ENCODE data around the gene VPS51.
"Not testable (repeated sequence)": the region's sequence is repeated elsewhere in the genome, so short reads cannot be mapped to it uniquely, and the experiment has no call there.

VPS51 gene

DNA sequence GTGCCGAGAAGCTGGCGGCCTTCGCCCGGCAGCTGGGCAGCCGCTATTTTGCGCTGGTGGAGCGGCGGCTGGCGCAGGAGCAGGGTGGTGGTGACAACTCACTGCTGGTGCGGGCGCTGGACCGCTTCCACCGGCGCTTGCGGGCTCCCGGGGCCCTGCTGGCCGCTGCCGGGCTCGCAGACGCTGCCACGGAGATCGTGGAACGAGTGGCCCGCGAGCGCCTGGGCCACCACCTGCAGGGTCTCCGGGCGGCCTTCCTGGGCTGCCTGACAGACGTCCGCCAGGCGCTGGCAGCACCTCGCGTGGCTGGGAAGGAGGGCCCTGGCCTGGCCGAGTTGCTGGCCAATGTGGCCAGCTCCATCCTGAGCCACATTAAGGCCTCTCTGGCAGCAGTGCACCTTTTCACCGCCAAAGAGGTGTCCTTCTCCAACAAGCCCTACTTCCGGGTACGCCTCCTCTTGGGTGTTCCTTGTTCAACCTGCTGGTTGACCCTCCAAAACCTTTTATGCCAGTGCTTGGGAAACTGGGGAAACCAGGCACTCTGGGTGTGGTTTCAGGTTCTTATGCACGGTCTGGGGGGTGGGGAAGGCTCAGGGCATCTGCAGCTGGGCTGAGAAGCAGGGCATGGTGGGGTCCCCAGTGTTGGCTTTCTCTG, 12.6 kb downstream of the VPS51 start:
- no peak for DNase-seq

DNA sequence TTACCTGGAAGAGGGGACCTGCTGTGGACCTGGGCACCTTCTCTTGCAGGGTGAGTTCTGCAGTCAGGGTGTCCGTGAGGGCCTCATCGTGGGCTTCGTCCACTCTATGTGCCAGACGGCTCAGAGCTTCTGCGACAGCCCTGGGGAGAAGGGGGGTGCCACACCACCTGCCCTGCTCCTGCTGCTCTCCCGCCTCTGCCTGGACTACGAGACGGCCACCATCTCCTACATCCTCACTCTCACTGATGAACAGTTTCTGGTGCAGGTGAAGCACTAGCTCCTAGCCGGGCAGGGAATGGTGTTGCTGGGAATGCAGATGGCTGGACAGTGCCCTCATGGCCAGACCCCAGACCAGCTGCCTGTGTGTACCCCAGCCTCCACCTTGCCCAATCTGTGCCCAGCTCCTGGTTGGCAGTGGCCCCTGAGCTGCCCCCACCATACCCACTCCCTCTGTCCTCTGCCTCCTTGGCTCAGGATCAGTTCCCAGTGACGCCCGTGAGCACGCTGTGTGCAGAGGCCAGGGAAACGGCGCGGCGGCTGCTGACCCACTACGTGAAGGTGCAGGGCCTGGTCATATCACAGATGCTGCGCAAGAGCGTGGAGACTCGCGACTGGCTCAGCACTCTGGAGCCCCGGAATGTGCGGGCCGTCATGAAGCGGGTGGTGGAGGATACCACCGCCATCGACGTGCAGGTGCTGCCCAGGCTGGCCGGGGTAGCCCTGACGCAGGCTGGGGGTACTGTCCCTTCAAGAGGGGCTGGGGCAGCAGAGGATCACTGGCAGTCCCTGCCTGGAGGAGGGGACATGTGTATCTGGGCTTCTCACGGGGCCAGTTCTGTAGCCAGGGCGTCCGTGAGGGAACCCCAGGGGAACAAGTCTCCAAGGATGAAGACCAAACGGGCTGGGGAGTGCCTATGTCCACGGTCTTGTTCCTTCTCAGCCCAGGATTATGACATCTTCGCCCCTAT, 13.5 kb downstream of the VPS51 start:
- no peak for DNase-seq

DNA sequence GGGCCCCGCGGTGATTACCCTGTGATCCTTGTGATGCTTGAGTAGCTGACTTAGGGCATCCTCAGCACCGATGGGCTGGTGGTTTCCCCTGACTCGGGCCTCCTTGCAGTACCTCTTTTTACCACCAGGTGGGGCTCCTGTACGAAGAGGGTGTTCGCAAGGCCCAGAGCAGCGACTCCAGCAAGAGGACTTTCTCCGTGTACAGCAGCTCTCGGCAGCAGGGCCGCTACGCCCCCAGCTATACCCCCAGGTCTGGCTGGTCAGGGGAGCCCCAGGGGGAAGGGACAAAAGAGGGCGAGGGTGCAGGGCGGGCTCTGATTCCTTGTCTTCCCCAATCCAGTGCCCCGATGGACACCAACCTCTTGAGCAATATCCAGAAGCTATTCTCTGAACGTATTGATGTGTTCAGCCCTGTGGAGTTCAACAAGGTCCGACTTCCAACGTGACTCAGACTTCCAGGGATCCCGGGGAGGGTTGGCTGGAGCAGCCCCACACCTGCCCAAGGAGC, 14.4 kb downstream of the VPS51 start:
- DNase-seq = peak; percentile 89 to 95 (median 93)

DNA sequence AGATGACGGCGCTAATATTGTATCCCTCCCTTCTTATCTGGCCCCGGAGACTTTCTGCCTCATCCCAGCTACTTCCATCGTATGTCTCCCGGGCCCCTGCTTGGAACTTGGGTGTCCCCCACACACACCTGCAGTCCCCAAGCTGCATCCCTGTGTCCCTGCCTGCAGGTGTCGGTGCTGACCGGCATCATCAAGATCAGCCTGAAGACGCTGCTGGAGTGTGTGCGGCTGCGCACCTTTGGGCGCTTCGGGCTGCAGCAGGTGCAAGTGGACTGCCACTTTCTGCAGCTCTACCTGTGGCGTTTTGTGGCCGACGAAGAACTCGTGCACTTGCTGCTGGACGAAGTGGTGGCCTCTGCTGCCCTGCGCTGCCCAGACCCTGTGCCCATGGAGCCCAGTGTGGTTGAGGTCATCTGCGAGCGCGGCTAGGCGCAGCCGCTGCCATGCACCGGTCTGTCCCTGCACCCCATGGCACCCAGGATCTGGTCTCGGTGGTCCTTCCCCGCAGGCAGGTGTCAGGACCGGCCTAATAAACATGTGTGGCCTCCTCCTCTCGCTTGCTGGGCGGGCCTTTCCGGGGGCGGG, 15.2 kb downstream of the VPS51 start:
- no peak for DNase-seq

DNA sequence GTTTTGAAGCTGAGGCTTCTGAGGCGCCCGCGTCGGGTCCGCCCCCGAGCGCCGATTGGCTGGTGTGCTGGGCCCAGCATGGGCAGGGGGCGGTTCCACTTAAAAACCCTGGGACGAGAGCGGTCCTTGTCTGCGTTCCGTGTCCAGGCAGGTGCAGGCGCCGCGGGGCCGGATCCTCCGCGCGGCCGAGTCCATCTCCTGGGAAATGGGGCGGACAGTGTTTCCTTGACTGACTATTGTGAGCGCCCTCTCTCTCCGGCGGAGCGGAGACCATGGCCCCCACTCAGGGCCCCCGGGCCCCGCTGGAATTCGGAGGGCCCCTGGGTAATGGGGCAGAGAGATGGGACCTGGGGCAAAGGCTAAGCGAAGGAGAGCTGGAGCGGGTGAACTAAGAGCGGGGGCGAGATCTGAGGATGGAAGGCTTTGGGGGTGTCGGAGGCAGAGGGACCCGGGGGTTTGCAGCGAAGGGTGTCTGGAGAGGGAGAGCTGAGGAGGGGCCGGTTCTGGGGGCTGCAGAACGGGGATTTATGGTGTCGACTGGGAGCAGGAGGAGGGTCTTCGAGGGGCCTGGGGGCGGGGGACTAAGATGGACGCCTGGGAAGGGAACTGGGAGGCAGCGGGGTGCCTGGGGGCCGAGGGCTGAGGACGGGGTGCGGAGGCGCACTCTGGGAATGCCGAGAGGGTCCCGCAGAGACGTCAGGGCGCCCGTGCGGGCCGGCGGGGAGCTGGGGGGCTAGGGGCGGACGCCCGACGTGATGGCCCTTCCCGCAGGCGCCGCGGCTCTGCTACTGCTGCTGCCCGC, 15.9 kb downstream of the VPS51 start, which contains the start of gene TM7SF2:
TSS of gene TM7SF2 (plus strand) at position 129 of the 802 bp plus-strand sequence. CDS start at position 273, 144 bp downstream.
- peak; percentile 94 to 99 (median 97) for DNase-seq

DNA sequence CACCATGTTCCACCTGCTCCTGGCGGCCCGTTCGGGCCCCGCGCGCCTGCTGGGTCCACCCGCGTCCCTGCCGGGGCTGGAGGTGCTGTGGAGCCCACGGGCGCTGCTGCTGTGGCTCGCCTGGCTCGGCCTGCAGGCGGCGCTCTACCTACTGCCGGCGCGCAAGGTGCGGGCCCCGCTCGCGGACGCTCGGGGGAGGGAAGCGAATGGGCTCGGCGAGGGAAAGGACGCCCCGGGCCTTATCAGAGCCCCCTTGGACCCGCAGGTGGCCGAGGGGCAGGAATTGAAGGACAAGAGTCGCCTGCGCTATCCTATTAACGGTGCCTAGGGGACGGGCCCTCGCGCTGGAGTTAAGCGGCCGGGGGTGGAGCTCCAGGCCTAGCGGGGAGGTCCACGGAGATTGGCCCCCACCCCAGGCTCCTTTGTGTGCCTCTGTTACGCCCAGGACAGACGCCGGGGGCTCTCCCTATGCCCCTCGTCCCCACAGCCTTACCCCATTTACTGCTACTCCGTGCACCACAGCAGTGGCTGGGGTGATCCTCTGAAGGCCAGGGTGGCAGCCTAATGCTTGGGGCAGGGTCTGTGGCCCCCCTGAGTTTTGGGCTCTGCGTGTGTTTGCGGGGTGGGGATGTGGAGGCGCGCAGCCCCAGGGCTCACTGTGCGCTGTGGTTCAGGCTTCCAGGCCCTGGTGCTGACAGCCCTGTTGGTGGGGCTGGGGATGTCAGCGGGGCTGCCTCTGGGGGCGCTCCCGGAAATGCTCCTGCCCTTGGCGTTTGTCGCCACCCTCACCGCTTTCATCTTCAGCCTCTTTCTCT, 16.7 kb downstream of the VPS51 start:
- peak; percentile 65 to 86 (median 70) for DNase-seq

DNA sequence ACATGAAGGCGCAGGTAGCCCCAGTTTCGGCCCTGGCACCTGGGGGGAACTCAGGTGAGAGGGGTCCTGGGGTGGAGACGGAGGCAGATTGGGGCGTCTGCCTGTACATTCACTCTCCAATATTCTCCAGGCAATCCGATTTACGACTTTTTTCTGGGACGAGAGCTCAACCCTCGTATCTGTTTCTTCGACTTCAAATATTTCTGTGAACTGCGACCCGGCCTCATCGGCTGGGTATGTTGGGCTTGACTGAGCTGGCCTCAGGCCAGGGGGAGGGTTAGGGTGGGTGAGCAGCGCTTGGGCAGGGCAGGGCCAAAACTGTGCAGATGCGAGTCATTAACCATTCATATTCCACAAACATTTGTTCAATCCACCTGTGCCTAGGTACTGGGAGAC, 17.3 kb downstream of the VPS51 start:
- no peak for DNase-seq

DNA sequence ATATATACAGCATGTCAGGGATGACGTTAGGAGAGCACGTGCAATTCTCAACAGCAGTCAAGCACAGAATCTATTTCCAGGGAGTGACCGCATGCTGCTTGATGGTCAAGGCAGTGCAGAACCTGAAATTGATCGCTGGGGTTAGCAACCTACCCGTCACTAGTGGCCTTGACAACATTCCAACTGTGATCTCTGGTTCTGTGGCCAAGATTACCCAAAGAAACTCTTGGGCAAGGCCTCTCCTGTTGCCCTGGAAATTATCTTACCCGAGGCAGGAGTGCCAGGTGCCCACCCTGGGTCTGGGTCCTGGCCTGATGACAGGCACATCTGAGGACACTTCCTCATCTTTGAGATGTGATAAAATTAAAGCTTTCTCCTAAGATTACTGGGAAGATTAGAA, 17.8 kb downstream of the VPS51 start:
- no peak for DNase-seq

DNA sequence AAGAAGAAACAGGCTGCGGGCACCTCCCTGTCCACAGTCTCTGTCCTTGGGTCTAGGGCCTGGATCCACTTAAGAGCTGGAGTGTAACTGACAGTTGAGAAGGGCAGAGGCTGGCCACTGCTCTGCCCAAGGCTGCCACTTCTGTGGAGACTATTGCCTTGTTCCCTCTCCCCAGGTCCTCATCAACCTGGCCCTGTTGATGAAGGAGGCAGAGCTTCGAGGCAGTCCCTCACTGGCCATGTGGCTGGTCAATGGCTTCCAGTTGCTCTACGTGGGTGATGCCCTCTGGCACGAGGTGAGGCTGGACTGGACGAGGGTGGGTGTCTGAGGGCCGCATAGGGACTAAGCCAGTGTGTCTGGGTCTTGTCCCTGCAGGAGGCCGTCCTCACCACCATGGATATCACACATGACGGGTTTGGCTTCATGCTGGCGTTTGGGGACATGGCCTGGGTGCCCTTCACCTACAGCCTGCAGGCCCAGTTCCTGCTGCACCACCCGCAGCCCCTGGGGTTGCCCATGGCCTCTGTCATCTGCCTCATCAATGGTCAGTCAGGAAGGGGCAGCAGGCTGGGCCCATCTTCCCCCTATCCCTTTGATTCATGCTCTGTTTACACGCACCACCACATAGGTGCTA, 18.6 kb downstream of the VPS51 start:
- DNase-seq = no peak

DNA sequence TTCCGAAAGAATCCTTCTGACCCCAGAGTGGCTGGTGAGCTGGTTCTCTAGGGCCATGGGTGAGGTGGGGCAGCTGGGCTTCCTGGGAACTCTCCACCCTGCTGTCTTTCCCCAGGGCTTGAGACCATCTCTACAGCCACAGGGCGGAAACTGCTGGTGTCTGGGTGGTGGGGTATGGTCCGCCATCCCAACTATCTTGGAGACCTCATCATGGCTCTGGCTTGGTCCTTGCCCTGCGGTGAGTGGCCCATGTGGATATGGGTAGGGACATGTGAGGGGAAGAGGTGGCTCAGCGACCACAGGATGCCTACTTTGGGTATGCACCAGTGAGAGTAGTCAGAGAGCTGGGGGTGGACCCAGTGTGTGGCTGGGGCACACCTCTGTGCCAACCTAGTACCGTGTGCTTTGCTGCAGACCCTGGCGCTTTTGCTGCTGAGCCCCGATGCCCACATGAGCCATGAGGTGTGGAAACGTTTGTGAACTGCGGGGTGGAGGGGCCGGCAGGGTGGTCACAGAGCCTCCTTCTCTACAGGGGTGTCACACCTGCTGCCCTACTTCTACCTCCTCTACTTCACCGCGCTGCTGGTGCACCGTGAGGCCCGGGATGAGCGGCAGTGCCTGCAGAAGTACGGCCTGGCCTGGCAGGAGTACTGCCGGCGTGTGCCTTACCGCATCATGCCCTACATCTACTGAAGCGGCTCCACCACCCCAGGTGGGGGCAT, 19.5 kb downstream of the VPS51 start:
- no peak for DNase-seq

DNA sequence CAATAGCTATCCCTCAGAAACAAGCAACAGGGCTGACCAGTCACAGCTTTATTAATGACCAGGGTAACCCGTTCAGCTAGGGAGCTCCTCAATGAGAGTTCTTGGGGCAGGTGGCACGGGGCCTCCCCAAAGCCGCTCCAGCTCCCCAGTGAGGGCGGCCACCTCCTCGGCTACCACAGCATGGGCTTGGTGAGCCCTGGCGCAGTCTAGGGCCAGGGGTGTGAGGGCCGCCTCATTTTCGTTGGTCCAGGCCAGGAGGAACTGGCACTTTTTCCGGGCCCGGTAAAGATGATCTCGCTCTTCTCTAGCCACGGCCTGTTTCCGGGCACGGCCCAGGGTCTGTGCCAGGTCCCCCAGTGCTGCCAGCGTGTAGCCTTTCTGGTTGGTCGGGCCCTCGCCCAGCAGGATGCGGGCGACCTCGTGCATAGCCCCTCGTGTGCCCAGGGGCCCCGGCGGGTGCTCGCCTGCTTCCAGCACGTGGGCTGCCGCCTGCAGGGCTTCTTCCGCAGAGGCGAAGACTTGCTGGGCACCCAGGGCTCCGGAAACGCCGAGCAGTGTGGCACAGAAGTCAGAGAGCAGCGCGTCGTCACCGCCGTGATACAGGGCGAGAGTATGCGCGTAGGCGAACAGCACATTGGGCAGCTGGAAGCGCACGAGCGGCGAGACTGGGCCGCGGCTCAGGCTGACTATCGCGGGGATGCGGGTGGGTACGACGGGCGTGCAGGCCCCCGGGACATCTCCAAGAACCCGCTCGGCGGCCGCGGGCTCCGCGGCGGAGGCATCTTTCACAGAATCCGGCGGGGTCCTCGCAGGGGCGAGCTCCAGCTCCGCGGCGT, 20.6 kb downstream of the VPS51 start:
- peak; percentile 56 to 62 (median 61) for DNase-seq

DNA sequence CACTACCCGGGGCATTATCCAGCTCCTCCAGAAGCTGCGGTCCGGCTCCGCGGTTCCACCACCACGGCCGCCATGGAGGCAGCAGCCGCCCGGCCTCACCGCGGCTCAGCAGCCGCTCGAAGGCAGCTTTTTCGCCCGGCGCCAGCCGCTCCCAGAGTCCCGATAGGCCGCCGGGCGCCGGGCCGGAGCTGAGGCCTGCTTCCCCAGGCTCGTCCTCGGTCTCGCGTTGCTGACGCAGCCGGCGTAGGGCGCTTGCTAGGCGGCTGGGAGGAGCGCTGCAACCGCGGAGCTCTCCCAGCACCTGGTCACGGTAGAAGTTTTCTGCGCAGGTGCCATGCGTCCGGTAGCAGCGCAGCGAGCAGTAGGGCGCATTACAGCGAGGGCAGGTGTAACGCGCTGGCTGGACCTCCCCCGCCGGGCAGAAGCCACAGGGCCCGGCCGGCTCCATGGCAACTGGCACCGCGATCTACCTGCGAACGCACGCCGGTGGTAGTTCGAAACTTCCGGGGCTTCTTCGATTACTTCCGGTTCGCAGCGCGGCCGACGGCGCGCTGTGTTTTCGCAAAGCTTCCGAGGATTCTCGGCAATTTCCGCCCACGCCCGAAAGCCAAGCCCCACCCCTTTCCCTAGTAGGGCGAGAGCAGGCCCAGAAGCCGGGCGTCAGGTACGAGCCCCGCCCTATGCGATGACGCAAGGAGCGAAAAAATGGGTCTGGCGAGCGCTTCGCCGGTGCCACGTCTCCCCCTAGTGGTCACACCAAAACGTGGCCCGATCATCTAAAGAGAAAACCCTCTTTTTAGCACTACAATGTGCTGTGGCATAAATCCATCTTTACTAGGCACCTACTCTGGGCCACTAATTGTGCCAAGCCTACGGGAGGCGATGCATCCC, 21.4 kb downstream of the VPS51 start, which contains the start of gene ZNHIT2:
TSS of gene ZNHIT2 (minus strand) at position 496 of the 891 bp plus-strand sequence. CDS start at position 448, 48 bp downstream.
- DNase-seq = peak; percentile 100

DNA sequence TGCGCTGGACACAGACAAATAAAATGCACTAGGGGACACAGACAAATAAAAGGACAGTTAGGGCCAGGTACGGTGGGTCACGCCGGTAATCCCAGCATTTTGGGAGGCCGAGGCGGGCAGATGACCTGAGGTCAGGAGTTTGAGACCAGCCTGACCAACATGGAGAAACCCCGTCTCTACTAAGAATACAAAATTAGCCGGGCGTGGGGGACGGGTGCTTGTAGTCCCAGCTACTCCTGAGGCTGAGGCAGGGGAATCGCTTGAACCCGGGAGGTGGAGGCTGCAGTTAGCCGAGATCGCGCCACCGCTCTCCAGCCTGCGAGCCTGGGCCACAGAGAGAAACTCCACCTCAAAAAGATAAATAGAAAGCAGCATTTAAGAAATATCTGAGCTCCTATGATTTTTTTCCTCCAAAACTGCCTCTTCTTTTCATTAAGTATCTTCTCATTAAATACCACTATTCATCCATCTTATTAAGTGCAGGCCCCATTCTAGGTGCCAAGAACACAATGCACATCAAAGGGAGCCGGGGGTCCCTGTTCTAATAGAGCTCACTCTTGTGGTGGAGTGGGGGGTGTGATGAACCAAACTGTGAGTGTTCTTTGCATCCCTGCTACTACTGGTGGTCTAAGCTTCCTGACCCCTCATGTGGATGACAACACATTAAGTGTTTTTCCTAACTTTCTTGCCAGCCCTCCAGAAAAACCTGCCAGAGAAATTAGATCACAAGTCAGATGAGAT, 22.3 kb downstream of the VPS51 start:
- DNase-seq = no peak

DNA sequence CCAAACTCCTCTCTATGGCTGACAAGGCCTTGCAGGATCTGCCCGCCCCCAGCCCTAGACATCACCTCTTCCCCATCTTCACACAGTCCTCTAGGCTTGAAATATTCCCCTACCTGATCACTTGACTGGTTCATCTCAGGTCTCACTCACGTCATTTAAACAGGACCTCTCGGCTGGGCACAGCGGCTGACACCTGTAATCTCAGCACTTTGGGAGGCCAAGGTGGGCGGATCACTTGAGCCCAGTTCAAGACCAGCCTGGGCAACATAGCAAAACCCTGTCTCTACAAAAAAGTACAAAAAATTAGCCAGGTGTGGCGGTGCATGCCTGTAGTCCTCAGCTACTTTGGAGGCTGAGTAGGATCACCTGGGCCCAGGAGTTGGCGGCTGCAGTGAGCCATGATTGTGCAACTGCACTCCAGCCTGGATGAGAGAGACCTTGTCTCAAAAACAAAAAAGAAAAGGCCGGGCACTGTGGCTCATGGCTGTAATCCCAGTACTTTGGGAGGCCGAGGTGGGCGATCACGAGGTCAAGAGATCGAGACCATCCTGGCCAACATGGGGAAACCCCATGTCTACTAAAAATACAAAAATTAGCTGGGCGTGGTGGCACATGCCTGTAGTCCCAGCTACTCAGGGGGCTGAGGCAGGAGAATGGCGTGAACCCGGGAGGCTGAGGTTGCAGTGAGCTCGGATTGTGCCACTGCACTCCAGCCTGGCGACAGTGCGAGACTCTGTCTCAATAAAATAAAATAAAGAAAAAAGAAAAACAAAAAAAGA, 23.1 kb downstream of the VPS51 start:
- DNase-seq = not testable (repeated sequence)

DNA sequence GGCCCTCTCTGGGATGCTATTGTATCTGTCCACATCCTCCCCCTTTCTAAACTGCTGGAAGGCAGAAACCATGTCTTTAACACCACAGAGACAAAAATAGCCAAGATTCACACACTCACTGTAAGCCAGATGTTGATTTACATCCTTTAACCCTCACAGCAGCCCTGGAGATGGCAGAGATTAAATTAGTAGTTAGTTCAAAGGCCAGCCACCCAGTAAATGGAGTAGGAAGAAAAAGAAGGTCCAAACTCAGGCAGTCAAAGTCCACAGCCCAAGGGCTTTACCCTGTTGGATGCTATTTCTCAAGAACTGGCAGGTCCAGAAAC, 23.6 kb downstream of the VPS51 start:
- DNase-seq = no peak

DNA sequence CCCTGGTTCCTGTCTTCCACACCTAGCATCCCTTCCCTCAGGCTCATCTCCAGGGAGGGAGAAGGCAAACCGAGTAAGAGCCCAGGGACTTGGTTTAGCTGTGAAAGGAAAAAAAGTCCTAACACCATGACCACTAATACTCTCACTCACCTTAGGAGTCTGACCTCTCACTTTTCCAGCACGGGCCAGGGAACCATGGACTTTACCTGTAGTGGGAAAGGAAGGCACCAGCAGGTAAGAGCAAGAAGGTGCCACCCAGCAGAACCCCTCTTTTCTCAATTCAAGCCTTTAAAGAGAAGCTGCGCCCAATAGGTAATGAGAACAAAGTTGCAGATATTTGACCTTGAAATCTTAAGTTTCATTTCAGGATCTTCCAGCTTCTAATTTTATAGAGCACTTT, 24.8 kb downstream of the VPS51 start:
- DNase-seq = no peak

DNA sequence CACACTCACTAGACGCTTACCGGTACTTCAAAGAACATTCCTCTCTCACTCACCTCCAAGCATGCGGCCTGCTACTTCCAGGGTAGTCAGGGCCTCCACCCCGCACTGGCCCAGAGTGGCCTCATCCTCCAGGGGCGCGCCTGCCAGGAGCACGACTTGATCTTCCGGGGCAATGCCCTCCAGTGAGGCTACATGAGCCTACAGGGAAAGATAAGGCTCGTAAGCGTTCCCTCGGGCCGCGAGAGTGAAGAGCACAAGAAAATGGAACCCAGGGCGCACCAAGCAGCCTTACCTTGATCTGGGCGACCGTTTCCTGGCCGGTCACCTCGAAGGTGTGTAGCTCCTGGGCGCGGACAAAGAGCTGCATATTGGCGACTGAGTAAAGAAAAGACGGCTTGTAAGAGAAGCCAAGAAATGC, 25.4 kb downstream of the VPS51 start:
- peak; percentile 31 to 44 (median 33) for DNase-seq
